HepG2 (cell line): ENCODE results near the gene MAGEA9. TPM values are rescaled to one million over a fixed set of nuclear protein-coding genes. Genes with fewer than 3 reads are reported as not detected.

Source experiments
- ATAC-seq: fragments of 200-7000 bp; cut with Tn5 transposase; 3 replicates; pipeline ENCODE4 v1.9.1; 2020; ENCODE audit warnings: mild to moderate bottlenecking, moderate library complexity
- BruUV-seq: library from RNA; stranded (reverse); fragments of 400-500 nt; replicated peaks from 2 replicates; lab custom pipeline; 2021; lab: Mats Ljungman, UMichigan
- CTCF ChIA-PET: fragments of 300-600 bp; formaldehyde crosslinking; extraction: SDS; loops from one replicate; lab custom pipeline; 2021; ENCODE audit warnings: low total read pairs, inconsistent platforms, low intra/inter-chr PET ratio; lab: Yijun Ruan, JAX
- POLR2A ChIA-PET: fragments of 350-600 bp; sonication (Branson Sonifier 250); formaldehyde crosslinking; loops from one replicate; lab custom pipeline; 2020; ENCODE audit warnings: antibody characterized with exemption, inconsistent platforms; lab: Yijun Ruan, JAX
- DNase-seq: peaks from one replicate; pipeline ENCODE4 v3.0.0-alpha.2; 2015; ENCODE audit warnings: low spot score
- FAIRE-seq: peaks from 3 replicates; lab custom pipeline; 2011; peaks lifted over from hg19 to GRCh38; lab: Jason Lieb, UNC
- H2AFZ ChIP-seq: one replicate; pipeline ENCODE4 v1.6.1; 2011; ENCODE audit warnings: low read length, inconsistent platforms
- H3K27ac ChIP-seq: fragments of 300-600 bp; 3 replicates; pipeline ENCODE4 v1.8.0; 2011; ENCODE audit warnings: mixed run types, mild to moderate bottlenecking, mixed read lengths, low read length, inconsistent platforms; ENCODE audit not compliant: insufficient read depth; ENCODE audit errors: extremely low read length
- H3K27me3 ChIP-seq, 2 experiments: fragments of 200-600 bp in 1 of 2; 2 replicates in 1 of 2; 3 replicates in 1 of 2; pipeline versions ENCODE4 v1.6.0 to v1.8.0; 2011; ENCODE audit warnings: low read length in 2 of 2, mild to moderate bottlenecking in 2 of 2, moderate library complexity in 2 of 2, inconsistent platforms in 1 of 2; ENCODE audit not compliant: insufficient read depth in 2 of 2, control insufficient read depth in 1 of 2
- H3K36me3 ChIP-seq, 2 experiments: fragments of 200-600 bp in 1 of 2; replicated peaks in 1 of 2; 2 replicates in 1 of 2; 3 replicates in 1 of 2; pipeline versions ENCODE4 v1.5.1 to v1.8.0; 2011; ENCODE audit warnings: low read length in 2 of 2, inconsistent platforms in 1 of 2; ENCODE audit not compliant: insufficient read depth in 2 of 2, control insufficient read depth in 1 of 2
- H3K4me1 ChIP-seq: 2 replicates; pipeline ENCODE4 v1.5.1; 2012; ENCODE audit warnings: low read length, inconsistent platforms; ENCODE audit not compliant: insufficient read depth
- H3K4me2 ChIP-seq: 2 replicates; pipeline ENCODE4 v1.6.0; 2011; ENCODE audit warnings: low read depth, low read length, inconsistent platforms
- H3K4me3 ChIP-seq, 3 experiments: fragments of 200-600 bp in 1 of 3; sonication (generic), shearing (Covaris generic) in 1 of 3; replicated peaks in 1 of 3; 2 replicates each; pipeline ENCODE4 v1.5.1; 2011 to 2016; ENCODE audit warnings: low read length in 3 of 3, inconsistent platforms in 2 of 3, low read depth in 2 of 3, mild to moderate bottlenecking in 2 of 3, control low read depth in 1 of 3, mixed read lengths in 1 of 3; ENCODE audit not compliant: insufficient read depth in 1 of 3
- H3K79me2 ChIP-seq: one replicate; pipeline ENCODE4 v1.6.1; 2011; ENCODE audit warnings: low read length, inconsistent platforms; ENCODE audit not compliant: insufficient read depth
- H3K9ac ChIP-seq: 2 replicates; pipeline ENCODE4 v1.6.0; 2011; ENCODE audit warnings: mild to moderate bottlenecking, low read depth, low read length, inconsistent platforms; ENCODE audit not compliant: insufficient read depth
- H3K9me3 ChIP-seq: 2 replicates; pipeline ENCODE4 v1.5.1; 2012; ENCODE audit warnings: mild to moderate bottlenecking, low read length
- H4K20me1 ChIP-seq: 2 replicates; pipeline ENCODE4 v1.6.0; 2011; ENCODE audit warnings: inconsistent platforms, mild to moderate bottlenecking, low read length, moderate library complexity; ENCODE audit not compliant: insufficient read depth
- ARNT ChIP-seq: fragments of 450-650 bp; IDR thresholded peaks from 2 replicates; pipeline ENCODE4 v1.6.1; 2017
- FOSL2 ChIP-seq: sonication (generic); formaldehyde crosslinking; IDR thresholded peaks from 2 replicates; pipeline ENCODE4 v1.4.0; 2020; ENCODE audit warnings: missing genetic modification reagents
- ZBTB44 ChIP-seq: sonication (generic); formaldehyde crosslinking; IDR thresholded peaks from 2 replicates; pipeline ENCODE4 v1.4.0; 2020; ENCODE audit warnings: missing genetic modification reagents
- ZNF17 ChIP-seq: sonication (generic); formaldehyde crosslinking; IDR thresholded peaks from 2 replicates; pipeline ENCODE4 v1.5.0; 2020; ENCODE audit warnings: mild to moderate bottlenecking, missing genetic modification reagents
- ZNF264 ChIP-seq: sonication (generic); formaldehyde crosslinking; IDR thresholded peaks from 2 replicates; pipeline ENCODE4 v1.4.0; 2020; ENCODE audit warnings: missing genetic modification reagents
- ZNF441 ChIP-seq: sonication (generic); formaldehyde crosslinking; IDR thresholded peaks from 2 replicates; pipeline ENCODE4 v1.7.0; 2021; ENCODE audit warnings: missing genetic modification reagents, borderline replicate concordance
- ZNF460 ChIP-seq: sonication (generic); formaldehyde crosslinking; IDR thresholded peaks from 2 replicates; pipeline ENCODE4 v1.5.1; 2020; ENCODE audit warnings: missing genetic modification reagents, mild to moderate bottlenecking, borderline replicate concordance
- ZNF484 ChIP-seq: sonication (generic); formaldehyde crosslinking; IDR thresholded peaks from 2 replicates; pipeline ENCODE4 v1.5.1; 2020; ENCODE audit warnings: mild to moderate bottlenecking, low read depth, missing genetic modification reagents, borderline replicate concordance
- ZSCAN5A ChIP-seq: sonication (generic); formaldehyde crosslinking; IDR thresholded peaks from 2 replicates; pipeline ENCODE4 v1.8.0; 2022; ENCODE audit warnings: mild to moderate bottlenecking, missing genetic modification reagents, borderline replicate concordance
- WGBS: methylation state at CpG from one replicate; pipeline ENCODE4 v1.1.6; 2017; ENCODE audit warnings: low lambda C conversion rate; 5-methylcytosine and 5-hydroxymethylcytosine counted together
- in situ Hi-C: cut with HindIII; loops from 2 replicates; pipeline ENCODE4 v1.10.0; 2017; ENCODE audit warnings: low pct_unique_long_range_greater_than_20kb; ENCODE audit not compliant: extremely low pct_ligation_motif_present
- intact Hi-C: fragments of 100-400 bp; cut with micrococcal nuclease; formaldehyde crosslinking; loops from one replicate; pipeline ENCODE4 v1.10.0; 2022; ENCODE audit not compliant: unreplicated experiment
- polyA plus RNA-seq, 8 experiments: library from polyadenylated mRNA; depleted of rRNA in 3 of 8; stranded (reverse) in 7 of 8; unstranded in 1 of 8; fragments of >200 nt; fragmentation: Illumina TruSeq in 4 of 8; extraction: Trizol in 4 of 8; gene quantifications; 2 replicates each; pipeline versions ENCODE4 v1.2.1 to v1.2.3, GENCODE V29; 2011 to 2016; ENCODE audit warnings: low read depth in 4 of 8, missing spikeins in 1 of 8, mixed read lengths in 1 of 8; ENCODE audit not compliant: insufficient read depth in 1 of 8
- total RNA-seq, 5 experiments: library from RNA; depleted of rRNA; stranded (reverse); fragments of >200 nt; fragmentation: Illumina TruSeq; extraction: Trizol; gene quantifications; 2 replicates each; pipeline ENCODE4 v1.2.3, GENCODE V29; 2016; ENCODE audit warnings: low read depth in 1 of 5
- TF ChIP-seq, protein P1 (sequence below): sonication (generic); formaldehyde crosslinking; IDR thresholded peaks from 2 replicates; pipeline ENCODE4 v1.4.0; 2020; ENCODE audit warnings: low read depth, missing genetic modification reagents
- TF ChIP-seq, protein P2 (sequence below): sonication (generic); formaldehyde crosslinking; IDR thresholded peaks from 2 replicates; pipeline ENCODE4 v1.5.0; 2020; ENCODE audit warnings: mild to moderate bottlenecking, missing genetic modification reagents
- TF ChIP-seq, protein P3 (sequence below): sonication (generic); formaldehyde crosslinking; IDR thresholded peaks from 2 replicates; pipeline ENCODE4 v1.9.0; 2021; ENCODE audit warnings: missing genetic modification reagents, borderline replicate concordance

MAGEA9 gene
- total and polyA plus RNA-seq, 2 of the 13 experiments (the other 11 are each of a cell fraction or from before 2014, with no cell fraction given), result 0.07 TPM; not detected in 1

GRCh38 chrX:149825424-149825823, 43.7 kb downstream of the MAGEA9 start (continued):
- TF ChIP-seq, protein P1, sequence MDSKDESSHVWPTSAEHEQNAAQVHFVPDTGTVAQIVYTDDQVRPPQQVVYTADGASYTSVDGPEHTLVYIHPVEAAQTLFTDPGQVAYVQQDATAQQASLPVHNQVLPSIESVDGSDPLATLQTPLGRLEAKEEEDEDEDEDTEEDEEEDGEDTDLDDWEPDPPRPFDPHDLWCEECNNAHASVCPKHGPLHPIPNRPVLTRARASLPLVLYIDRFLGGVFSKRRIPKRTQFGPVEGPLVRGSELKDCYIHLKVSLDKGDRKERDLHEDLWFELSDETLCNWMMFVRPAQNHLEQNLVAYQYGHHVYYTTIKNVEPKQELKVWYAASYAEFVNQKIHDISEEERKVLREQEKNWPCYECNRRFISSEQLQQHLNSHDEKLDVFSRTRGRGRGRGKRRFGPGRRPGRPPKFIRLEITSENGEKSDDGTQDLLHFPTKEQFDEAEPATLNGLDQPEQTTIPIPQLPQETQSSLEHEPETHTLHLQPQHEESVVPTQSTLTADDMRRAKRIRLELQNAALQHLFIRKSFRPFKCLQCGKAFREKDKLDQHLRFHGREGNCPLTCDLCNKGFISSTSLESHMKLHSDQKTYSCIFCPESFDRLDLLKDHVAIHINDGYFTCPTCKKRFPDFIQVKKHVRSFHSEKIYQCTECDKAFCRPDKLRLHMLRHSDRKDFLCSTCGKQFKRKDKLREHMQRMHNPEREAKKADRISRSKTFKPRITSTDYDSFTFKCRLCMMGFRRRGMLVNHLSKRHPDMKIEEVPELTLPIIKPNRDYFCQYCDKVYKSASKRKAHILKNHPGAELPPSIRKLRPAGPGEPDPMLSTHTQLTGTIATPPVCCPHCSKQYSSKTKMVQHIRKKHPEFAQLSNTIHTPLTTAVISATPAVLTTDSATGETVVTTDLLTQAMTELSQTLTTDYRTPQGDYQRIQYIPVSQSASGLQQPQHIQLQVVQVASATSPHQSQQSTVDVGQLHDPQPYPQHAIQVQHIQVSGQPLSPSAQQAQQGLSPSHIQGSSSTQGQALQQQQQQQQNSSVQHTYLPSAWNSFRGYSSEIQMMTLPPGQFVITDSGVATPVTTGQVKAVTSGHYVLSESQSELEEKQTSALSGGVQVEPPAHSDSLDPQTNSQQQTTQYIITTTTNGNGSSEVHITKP (CRISPR knock-in tag), result no peak
- TF ChIP-seq, all 625 proteins: peak for 2

GRCh38 chrX:149827254-149827653, 45.5 kb downstream of the MAGEA9 start:
- H2AFZ ChIP-seq, result no peak overlapping the region
- no peaks in the 10 kb centered on the region for H3K27me3 ChIP-seq
- no peaks in the 10 kb centered on the region for H4K20me1 ChIP-seq
- CTCF ChIA-PET, result no interaction called here
- WGBS, result 7% methylated on average over 1 of the region's 1 CpG
- no peak for FAIRE-seq
- no peak overlapping the region for H3K9ac ChIP-seq
- POLR2A ChIA-PET, result no interaction called here
- in situ Hi-C loops (no loop called here), intact Hi-C loops (no loop called here)
- H3K27ac ChIP-seq, result no peak overlapping the region
- H3K4me3 ChIP-seq, result no peak overlapping the region
- ATAC-seq, result no peak
- no peak overlapping the region for H3K4me2 ChIP-seq
- H3K9me3 ChIP-seq, result no peaks in the 10 kb centered on the region
- no peak for DNase-seq
- H3K36me3 ChIP-seq, result no peaks in the 10 kb centered on the region
- BruUV-seq, result no TSS peak
- H3K4me1 ChIP-seq, result no peaks in the 10 kb centered on the region
- H3K79me2 ChIP-seq, result no peaks in the 10 kb centered on the region
- TF ChIP-seq ZSCAN5A (CRISPR knock-in tag) (no peak), ZBTB44 (CRISPR knock-in tag) (no peak), ARNT (no peak), FOSL2 (CRISPR knock-in tag) (no peak), ZNF441 (no peak), ZNF264 (CRISPR knock-in tag) (no peak), ZNF484 (CRISPR knock-in tag) (no peak), ZNF17 (CRISPR knock-in tag) (no peak), ZNF460 (CRISPR knock-in tag) (no peak)
- TF ChIP-seq, protein P2, sequence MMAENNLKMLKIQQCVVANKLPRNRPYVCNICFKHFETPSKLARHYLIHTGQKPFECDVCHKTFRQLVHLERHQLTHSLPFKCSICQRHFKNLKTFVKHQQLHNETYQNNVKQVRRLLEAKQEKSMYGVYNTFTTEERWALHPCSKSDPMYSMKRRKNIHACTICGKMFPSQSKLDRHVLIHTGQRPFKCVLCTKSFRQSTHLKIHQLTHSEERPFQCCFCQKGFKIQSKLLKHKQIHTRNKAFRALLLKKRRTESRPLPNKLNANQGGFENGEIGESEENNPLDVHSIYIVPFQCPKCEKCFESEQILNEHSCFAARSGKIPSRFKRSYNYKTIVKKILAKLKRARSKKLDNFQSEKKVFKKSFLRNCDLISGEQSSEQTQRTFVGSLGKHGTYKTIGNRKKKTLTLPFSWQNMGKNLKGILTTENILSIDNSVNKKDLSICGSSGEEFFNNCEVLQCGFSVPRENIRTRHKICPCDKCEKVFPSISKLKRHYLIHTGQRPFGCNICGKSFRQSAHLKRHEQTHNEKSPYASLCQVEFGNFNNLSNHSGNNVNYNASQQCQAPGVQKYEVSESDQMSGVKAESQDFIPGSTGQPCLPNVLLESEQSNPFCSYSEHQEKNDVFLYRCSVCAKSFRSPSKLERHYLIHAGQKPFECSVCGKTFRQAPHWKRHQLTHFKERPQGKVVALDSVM (CRISPR knock-in tag), result no peak
- TF ChIP-seq, protein P3, sequence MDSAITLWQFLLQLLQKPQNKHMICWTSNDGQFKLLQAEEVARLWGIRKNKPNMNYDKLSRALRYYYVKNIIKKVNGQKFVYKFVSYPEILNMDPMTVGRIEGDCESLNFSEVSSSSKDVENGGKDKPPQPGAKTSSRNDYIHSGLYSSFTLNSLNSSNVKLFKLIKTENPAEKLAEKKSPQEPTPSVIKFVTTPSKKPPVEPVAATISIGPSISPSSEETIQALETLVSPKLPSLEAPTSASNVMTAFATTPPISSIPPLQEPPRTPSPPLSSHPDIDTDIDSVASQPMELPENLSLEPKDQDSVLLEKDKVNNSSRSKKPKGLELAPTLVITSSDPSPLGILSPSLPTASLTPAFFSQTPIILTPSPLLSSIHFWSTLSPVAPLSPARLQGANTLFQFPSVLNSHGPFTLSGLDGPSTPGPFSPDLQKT (CRISPR knock-in tag), result no peak
